ENCODE measurements around the gene SLC1A4. TPM values are rescaled to one million over a fixed set of nuclear protein-coding genes. Genes with fewer than 3 reads are reported as not detected.
A peak's percentile ranks its signal among the peaks of the same experiment; 100 is the strongest.

Gene SLC1A4
- total and polyA plus RNA-seq, 7 donors: 3.4 to 50.3 (median 13.9) TPM

GRCh38 chr2:64987001-64987955 lies 1.9 kb upstream of the SLC1A4 start:
- peak overlapping the region; percentile 100 for H3K27ac ChIP-seq
- H3K36me3 ChIP-seq (ENCODE audit: insufficient read depth in 1 of 2, low read depth in 1 of 2): no peaks in the 10 kb centered on the region
- TF ChIP-seq, protein P1, sequence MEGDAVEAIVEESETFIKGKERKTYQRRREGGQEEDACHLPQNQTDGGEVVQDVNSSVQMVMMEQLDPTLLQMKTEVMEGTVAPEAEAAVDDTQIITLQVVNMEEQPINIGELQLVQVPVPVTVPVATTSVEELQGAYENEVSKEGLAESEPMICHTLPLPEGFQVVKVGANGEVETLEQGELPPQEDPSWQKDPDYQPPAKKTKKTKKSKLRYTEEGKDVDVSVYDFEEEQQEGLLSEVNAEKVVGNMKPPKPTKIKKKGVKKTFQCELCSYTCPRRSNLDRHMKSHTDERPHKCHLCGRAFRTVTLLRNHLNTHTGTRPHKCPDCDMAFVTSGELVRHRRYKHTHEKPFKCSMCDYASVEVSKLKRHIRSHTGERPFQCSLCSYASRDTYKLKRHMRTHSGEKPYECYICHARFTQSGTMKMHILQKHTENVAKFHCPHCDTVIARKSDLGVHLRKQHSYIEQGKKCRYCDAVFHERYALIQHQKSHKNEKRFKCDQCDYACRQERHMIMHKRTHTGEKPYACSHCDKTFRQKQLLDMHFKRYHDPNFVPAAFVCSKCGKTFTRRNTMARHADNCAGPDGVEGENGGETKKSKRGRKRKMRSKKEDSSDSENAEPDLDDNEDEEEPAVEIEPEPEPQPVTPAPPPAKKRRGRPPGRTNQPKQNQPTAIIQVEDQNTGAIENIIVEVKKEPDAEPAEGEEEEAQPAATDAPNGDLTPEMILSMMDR (IDR thresholded peaks at IDR 0.05): no peak
- H3K4me3 ChIP-seq: peak overlapping the region; percentile 98
- intact Hi-C loops (cut with DNase I): loop anchor here in 1 of 2 donors (5.0 kb wide), 1 partner anchor 70 kb away; no protein-coding TSS in a partner anchor
- ATAC-seq (no peak), DNase-seq (no peak)
- no peaks in the 10 kb centered on the region for H3K9me3 ChIP-seq
- 42 to 59% (median 42%) methylated on average over 6 of the region's 6 CpGs for WGBS, 3 donors
- H3K27me3 ChIP-seq (ENCODE audit: insufficient read depth in 3 of 3, low read length in 2 of 3): no peaks in the 10 kb centered on the region
- H3K4me1 ChIP-seq: peaks cover 20% of the 10 kb centered on the region

DNA sequence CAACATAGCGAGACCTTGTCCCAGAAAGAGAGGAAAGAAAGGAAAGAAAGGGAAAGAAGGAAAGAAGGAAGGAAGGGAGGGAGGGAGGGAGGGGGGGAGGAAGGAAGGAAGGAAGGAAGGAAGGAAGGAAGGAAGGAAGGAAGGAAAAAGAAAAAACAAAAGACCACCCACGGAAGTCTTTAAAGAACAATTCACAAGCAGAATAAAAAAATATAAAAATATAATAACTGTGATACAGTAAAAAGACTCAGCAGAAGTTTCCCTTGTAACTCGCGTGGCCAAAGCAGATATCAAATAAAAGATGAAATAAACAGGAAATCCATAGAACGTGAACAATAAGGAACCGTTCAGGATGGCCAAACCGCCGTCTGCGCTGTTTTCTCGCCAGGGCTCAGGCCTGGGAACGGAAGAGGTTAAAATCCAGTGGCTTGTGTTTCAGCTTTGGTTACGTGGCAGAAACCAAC lies 1.2 kb upstream of the SLC1A4 start:
- Histone ChIP-seq H3K4me3 (peak overlapping the region; percentile 98), H3K9me3 (no peaks in the 10 kb centered on the region), H3K4me1 (peaks cover 22% of the 10 kb centered on the region), H3K27ac (peak overlapping the region; percentile 100), H3K27me3 (ENCODE audit: insufficient read depth in 3 of 3, low read length in 2 of 3) (no peaks in the 10 kb centered on the region), H3K36me3 (ENCODE audit: insufficient read depth in 1 of 2, low read depth in 1 of 2) (no peaks in the 10 kb centered on the region)
- TF ChIP-seq, protein P1 (IDR thresholded peaks at IDR 0.05): no peak
- DNase-seq: no peak
- WGBS, 3 donors: 1 to 7% (median 3%) methylated on average over 12 of the region's 12 CpGs
- intact Hi-C loops (cut with DNase I): loop anchor here in 1 of 2 donors (5.0 kb wide), 1 partner anchor 71 kb away; no protein-coding TSS in a partner anchor
- peak in 1 of 4 donors; percentile 74 for ATAC-seq

DNA sequence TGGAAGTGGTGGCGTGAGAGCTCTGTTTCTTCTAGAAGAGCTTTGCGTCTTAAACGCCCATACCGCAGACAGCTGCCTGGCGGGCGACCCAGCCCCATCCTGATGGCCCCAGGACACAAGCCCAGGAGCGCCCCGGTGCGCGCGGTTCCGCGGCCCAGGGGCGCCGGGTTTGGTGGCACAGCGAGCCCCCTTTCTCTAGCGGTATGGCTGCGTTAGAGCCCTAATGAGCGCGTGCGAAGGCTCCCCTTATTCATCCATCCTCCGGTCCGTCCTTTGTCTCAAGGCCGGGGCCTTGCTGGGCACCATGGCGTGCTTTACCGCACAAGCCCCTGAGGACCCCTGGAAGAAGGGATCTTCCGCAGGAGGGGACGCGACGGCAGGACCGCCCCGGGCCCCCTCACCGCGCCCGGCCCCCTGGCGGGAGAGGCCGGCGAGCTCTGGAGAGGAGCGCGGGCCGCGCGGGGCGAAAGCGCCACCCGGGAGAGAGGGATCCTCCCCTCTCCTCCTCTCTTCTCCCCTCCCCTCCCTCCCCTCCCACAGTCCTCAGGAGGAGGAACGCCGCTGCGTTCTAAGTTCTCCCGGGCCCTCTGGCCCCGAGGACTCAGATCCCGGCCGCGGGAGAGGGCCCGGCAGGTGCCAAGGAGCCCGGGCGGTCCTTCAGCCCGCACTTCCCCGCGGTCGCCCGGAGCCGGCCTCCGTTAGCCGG lies 626 bp upstream of the SLC1A4 start:
- intact Hi-C loops (cut with DNase I): loop anchor here in 1 of 2 donors (5.0 kb wide), 1 partner anchor 71 kb away; no protein-coding TSS in a partner anchor
- Histone ChIP-seq H3K27ac (peak overlapping the region; percentile 100), H3K9me3 (no peaks in the 10 kb centered on the region), H3K27me3 (ENCODE audit: insufficient read depth in 3 of 3, low read length in 2 of 3) (no peaks in the 10 kb centered on the region), H3K4me3 (peak overlapping the region; percentile 98), H3K4me1 (peaks cover 24% of the 10 kb centered on the region), H3K36me3 (ENCODE audit: insufficient read depth in 1 of 2, low read depth in 1 of 2) (no peaks in the 10 kb centered on the region)
- TF ChIP-seq, protein P1 (IDR thresholded peaks at IDR 0.05): peak; percentile 44
- WGBS, 3 donors: 0% methylated on average over 43 to 65 of the region's 65 CpGs
- ATAC-seq (peak; percentile 69 to 79 (median 73)), DNase-seq (peak; percentile 72 to 78)

DNA sequence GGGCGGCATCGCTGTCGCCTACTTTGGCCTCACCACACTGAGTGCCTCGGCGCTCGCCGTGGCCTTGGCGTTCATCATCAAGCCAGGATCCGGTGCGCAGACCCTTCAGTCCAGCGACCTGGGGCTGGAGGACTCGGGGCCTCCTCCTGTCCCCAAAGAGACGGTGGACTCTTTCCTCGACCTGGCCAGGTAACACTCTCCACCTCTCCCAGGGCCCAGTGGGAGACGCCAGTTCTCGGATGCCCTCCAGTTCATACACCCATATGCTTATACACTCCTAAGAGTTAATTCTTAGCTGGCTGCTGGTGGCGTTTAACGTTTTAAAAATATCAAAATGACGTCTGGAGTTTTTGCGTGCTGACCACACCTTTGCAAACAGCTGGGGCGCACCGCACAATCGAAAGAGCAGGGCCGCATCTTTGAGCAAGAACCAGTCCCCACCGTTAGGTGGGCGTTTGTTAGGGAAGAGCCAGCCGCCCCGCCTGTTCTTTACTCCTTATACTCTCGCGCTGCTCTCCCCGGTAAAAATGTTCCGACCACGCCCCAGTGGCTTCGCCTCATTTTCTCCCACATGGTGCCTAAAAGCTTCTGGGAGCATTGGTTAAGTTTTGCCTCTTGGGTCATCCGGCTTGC lies 899 bp downstream of the SLC1A4 start:
- peak overlapping the region; percentile 100 for H3K27ac ChIP-seq
- no peaks in the 10 kb centered on the region for H3K27me3 ChIP-seq (ENCODE audit: insufficient read depth in 3 of 3, low read length in 2 of 3)
- ATAC-seq (no peak), DNase-seq (peak; percentile 19 to 53)
- peaks cover 24% of the 10 kb centered on the region for H3K4me1 ChIP-seq
- peak overlapping the region; percentile 98 for H3K4me3 ChIP-seq
- TF ChIP-seq, protein P1 (IDR thresholded peaks at IDR 0.05): no peak
- 13 to 32% (median 14%) methylated on average over 35 of the region's 35 CpGs for WGBS, 3 donors
- intact Hi-C loops (cut with DNase I): loop anchor here (5.0 kb wide), 2 partner anchors 48 to 73 kb away; no protein-coding TSS in a partner anchor
- H3K36me3 ChIP-seq (ENCODE audit: insufficient read depth in 1 of 2, low read depth in 1 of 2): peaks cover 0 to 5% of the 10 kb centered on the region in 2 donors
- H3K9me3 ChIP-seq: no peaks in the 10 kb centered on the region
